ENCODE measurements around the gene GRK6.

The GRK6 gene

DNA sequence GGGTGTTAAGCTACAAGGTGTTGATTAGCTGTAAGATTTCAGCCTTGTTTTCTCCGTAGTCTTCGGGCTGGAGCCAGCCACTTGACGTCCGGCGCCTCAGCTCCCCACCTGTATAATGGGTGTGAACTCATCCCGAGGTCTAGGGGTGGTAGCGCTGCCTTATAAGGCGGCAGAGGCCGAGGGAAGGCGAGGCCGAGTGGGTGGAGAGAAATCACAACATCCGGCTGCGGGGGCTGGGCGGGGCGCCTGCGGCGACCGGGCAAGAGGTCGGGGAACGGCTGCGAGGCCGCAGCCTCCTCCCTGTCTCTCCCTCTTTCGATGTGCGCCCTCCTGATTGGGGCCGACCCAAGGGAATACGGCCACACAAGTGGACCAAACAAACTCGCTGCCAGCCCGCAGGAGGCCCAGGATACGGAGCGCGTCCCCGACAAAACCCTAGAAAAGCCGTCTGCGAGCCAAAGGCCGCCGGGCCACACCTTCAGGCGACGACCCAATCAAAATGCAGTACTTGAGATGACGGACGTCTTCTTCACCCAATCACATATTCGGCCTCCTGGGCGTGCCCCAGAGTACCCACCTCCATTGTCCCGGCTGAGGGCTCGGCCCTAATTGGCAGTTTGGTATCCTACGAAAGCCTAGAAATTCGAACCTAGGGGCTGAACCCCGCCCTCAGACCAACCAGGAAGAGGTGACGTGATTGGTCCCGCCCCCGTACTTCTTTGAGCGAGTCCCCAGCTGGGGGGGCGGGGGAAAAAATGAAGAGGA lies 493 bp upstream of the GRK6 start:
- DNase-seq (ENCODE audit: low read depth in 3 of 3): peak; percentile 99 to 100 (median 100)

DNA sequence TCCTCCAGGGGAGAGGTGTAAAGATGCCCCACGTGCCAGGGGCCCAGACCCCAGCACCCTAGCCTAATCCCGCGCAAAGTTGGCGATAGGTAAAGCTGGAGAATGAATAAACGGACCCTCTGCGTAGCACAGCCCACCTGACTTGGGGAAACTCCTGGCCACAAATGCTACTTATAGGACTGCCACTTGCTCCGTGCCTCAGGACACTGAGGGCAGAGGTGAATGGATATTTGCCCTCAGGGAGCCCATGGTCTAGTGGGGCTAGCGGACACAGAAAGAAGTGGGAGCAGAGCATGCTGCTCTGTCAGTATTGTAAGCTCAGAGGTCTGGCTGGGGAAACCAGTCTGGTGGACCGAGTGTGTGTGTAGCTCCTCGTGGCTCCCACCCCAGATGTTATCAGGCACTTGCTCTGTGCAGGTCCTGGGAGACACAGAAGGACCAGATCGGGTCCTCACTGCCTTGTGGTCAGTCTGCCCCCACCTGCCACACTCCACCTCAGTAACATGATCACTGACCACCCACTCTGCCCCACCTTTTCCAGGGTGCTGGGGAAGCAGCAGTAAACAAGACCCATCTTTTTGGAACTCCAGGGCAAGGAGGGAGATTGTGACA lies 841 bp downstream of the GRK6 start:
- no peak for DNase-seq (ENCODE audit: low read depth in 3 of 3)

DNA sequence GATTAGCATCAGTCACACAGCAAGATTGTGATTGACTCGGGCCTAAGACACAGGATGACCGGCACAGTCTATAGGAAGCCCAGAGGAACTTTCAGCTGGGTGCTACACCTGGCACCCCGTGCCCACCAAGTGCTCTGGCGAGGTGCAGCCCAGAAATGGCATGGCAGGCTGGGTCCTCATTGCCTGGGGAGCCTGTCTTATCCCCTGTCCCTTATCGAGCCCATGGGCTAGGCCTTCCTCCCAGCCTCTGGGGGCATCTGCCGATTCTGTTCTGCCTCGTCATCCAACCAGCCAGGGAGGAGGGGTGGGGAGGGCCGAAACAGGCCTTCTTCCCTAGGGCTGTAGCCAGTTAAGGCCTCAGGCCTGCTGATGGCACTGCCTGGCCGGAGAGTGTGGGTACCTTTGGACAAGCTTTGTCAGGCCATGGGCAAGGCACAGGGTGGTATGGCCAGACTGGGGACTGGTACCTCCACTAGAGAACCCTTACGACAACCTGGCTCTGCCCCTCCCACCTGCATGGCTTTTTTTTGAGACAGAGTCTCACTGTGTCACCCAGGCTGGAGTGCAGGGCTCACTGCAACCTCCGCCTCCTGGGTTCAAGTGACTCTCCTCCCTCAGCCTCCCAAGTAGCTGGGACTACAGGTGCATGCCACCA lies 1.6 kb downstream of the GRK6 start:
- DNase-seq (ENCODE audit: low read depth in 3 of 3): no peak

DNA sequence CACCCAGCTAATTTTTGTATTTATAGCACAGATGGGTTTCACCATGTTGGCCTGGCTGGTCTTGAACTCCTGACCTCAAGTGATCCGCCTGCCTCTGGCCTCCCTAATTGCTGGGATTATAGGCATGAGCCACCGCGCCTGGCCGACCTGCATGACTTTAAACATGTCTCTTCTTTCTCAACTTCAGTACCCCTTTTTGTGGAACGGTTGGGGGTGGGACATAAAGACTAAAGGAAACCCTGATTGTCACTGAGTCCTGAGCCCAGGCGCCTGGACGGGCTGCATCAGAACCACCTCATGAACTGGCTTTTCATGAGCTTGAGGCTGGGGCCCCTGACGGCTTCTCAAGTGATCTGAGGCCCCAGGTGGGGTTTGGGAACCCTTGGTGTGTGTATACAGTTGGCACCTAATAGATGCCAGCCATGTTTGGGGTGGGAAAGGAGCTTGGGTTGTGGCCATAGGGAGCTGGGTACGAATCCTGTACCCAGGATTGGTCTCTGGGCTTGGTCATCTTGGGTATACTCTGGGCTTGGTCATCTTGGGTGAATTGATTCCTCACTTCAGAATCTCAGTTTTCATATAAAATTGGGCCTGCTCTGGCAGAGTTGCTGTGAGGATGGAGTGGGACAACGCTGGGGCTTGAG lies 2.2 kb downstream of the GRK6 start:
- DNase-seq (ENCODE audit: low read depth in 3 of 3): no peak

DNA sequence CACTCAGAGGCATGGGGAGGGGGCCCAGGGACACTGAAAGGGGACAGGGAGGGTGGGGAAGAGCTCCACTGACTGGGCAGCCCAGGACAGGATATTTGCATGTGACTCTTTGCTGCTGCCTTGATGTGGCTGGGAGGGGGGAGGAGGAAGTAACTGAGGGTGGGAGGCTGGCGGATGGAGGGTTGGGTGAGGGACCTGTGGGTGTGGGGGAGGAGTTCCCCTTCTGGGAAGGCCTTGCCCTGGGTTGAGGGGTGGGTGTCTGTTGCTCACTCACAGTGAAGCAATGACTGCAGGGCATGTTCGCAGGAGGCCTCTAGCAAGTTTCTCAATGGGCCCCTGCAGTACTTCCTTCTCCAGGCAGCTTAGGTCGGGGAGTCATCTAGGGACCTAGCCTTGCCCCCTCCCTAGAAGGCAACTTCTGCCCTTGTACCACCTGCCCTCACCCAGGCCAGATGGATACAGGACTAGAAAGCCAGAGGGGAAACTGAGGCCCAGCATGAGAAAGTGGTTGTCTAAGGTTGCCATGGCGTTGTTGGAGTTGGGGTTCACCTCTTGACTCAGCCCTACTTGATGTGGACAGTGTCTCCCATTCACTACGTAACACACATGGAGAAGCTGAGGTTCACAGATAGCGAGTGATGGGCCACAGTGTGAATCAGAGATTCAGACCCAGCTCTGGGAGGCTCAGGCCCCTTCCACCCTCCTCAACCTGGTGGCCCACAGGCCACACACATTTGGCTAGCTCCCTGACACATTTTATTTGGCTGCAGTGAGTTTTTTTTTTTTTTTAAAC lies 3.0 kb downstream of the GRK6 start:
- peak; percentile 72 to 91 (median 73) for DNase-seq (ENCODE audit: low read depth in 3 of 3)

DNA sequence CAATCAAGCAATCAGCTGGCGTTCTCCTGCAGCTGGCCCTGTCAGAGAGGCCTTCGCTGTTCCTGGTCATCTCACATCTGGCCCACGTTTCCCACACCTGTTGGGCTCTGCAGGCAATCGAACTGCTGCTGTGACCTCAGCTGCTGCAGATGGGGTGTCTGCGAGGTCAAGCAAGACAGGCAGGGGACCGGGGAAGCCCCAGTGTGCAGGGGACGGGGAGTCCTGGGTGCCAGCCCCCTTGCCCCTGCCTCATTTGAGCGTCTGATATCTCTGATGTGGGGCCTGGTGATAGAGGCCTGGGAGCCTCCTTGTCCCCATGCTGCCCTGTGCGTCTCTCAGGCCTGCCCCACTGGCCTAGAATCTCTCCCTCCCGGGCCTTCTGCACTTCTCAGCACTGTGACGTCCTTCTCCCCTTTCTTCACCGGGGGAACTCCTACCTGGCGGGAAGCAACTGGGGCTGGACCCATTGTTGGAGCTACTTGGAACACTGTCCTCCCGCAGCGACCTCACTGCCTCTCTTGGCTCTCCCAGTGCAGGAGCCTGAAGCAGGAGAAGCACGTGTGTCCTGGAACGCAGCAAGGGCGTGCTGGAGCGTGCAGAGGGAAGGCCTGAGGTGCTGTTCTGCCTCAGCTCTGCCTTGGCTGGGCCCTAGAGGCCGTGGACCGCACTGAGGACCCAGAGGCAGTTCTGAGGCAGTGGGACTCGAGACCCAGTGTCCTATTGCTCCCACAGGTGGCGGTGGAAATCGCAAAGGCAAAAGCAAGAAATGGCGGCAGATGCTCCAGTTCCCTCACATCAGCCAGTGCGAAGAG lies 3.9 kb downstream of the GRK6 start:
- DNase-seq (ENCODE audit: low read depth in 3 of 3): no peak

DNA sequence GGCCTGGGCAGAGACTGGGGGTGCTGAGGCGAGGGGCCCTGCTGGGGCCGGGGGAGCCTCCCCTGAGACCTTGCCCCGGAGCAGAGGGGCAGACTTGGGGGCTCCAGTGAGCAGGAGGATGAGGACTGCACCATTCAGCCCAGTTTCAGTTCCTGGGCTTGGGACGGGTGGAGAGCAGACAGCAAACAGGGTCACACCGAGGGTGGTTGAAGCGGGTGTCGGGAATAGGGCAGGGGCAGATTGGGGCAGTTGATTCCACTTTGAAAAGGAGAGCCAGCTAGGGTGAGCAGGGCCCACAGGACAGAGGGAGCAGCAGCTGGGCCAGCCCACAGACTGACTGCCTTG lies 4.5 kb downstream of the GRK6 start:
- DNase-seq (ENCODE audit: low read depth in 3 of 3): no peak

DNA sequence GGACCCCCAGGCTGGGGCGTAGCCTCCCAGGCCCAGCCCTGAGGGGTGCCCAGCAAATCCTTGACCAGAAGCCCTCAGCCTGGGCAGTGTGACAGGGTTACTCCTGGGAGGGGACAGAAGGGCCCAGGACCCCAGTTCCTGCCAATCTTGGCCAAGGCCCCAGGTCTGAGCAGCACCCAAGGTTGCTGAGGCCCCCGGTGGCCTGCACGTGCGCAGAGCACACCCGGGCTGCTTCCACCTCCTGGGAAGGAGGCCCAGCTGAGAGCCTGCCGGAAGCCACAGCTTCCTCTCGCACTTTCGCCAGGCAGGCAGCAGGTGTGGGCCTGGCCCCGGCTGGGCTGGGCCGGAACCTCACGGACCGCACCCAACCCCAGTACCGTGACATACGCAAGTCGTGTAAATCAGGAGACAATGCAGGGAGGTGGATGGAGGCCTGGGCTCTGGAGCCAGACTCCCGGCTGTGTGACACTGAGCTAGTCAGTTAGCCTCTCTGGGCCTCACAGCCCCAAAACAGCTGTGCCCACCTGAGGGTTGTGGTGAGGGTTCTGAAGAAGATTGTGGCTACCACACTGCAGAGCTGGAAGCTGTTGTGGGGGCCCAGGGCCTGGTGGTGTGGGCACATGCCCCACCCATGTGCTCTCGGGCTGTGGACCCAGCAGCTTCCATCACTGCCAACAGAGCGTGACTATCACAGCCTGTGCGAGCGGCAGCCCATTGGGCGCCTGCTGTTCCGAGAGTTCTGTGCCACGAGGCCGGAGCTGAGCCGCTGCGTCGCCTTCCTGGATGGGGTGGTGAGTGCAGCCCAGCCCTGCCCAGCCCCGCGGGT lies 5.1 kb downstream of the GRK6 start:
- DNase-seq (ENCODE audit: low read depth in 3 of 3): peak in 2 of 3 experiments; percentile 56 to 78

DNA sequence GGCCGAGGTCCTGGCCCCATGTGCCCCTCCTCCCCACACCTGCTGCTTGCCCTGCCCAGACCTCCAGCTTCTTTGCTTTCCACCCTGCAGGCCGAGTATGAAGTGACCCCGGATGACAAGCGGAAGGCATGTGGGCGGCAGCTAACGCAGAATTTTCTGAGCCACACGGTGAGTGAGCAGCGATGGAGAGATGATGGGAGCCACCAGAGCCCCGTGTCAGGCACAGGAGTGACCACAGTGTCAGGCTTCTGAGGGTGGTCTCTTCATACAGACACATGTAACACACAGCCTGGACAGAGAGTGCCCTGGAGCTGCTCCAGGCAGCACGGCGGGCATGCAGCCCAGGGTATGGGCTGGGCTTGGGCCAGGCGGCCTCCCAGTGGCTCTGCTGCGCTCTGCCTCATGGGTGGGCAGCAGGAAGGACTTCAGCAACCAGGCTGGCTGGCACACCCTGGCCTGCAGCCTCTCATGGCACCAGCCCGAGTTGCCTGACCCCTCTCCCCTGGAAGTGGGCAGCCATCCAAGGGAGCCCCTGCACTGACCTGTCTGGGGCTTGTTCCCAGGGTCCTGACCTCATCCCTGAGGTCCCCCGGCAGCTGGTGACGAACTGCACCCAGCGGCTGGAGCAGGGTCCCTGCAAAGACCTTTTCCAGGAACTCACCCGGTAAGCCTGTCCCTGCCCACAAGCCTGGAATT lies 5.8 kb downstream of the GRK6 start:
- DNase-seq (ENCODE audit: low read depth in 3 of 3): peak in 1 of 3 experiments; percentile 67

DNA sequence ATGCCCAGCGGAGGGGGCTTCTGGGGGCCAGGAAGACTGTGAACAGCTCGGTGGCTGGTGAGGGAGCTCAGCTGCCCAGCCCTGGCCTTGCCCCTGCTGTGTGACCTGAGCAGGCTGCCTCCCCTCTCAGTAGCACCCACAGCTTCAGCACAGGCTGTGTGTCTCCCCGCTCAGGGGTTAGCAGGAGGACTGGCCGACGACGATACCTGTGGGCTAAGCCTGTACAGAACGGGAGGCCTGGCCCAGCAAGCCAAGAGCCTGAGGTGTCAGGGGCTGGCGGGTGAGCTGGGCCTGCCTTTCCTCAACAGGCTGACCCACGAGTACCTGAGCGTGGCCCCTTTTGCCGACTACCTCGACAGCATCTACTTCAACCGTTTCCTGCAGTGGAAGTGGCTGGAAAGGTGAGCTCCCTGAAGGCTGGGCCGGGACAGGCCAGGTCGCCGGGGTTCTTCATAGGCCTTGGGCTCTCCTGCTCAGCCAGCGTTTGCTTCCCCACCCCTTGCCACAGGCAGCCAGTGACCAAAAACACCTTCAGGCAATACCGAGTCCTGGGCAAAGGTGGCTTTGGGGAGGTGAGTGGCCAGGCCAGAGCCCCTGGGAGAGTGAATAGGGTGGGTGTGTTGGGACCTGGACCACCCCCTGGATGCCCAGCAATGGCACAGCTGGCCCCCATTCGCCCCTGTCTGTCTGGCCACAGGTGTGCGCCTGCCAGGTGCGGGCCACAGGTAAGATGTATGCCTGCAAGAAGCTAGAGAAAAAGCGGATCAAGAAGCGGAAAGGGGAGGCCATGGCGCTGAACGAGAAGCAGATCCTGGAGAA lies 6.6 kb downstream of the GRK6 start:
- DNase-seq (ENCODE audit: low read depth in 3 of 3): no peak

DNA sequence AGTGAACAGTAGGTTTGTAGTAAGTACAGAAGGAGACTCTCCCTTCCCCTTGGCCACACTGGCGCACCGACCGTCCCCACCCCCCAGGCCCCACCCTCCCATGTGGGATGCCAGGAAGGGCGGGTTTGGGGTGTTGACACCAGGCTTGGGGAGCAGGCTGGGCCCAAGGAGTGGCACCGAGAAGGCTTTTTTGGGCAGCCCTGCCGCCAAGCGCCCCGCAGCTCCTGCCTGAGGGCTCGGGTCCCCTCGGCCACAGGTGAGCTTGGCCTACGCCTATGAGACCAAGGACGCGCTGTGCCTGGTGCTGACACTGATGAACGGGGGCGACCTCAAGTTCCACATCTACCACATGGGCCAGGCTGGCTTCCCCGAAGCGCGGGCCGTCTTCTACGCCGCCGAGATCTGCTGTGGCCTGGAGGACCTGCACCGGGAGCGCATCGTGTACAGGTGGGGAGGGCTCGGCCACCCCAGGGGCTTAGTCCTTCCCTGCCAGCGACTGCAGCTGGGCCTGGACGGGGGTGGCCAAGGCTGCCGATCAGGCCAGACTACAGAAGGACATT lies 7.3 kb downstream of the GRK6 start:
- no peak for DNase-seq (ENCODE audit: low read depth in 3 of 3)

DNA sequence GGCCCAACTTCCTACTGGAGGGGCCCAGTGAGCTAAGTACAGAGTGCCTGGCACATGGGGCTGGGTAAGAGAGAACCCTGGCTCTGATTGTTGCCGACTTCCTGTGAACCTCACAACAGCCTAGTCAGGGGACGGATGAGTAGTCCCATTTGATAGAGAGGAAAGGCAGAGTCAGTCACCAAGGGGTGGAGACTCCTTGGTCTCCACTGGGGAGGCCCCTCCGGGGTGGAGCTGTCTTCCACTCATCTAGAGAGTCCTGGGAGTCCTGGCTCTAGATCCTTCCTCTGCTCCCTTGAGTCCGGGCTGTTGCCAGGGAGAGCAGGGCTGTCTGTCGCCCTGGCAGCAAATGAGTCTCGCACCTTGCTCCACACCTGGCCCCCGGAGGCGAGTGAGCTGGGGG lies 8.0 kb downstream of the GRK6 start:
- DNase-seq (ENCODE audit: low read depth in 3 of 3): peak in 1 of 3 experiments; percentile 71

DNA sequence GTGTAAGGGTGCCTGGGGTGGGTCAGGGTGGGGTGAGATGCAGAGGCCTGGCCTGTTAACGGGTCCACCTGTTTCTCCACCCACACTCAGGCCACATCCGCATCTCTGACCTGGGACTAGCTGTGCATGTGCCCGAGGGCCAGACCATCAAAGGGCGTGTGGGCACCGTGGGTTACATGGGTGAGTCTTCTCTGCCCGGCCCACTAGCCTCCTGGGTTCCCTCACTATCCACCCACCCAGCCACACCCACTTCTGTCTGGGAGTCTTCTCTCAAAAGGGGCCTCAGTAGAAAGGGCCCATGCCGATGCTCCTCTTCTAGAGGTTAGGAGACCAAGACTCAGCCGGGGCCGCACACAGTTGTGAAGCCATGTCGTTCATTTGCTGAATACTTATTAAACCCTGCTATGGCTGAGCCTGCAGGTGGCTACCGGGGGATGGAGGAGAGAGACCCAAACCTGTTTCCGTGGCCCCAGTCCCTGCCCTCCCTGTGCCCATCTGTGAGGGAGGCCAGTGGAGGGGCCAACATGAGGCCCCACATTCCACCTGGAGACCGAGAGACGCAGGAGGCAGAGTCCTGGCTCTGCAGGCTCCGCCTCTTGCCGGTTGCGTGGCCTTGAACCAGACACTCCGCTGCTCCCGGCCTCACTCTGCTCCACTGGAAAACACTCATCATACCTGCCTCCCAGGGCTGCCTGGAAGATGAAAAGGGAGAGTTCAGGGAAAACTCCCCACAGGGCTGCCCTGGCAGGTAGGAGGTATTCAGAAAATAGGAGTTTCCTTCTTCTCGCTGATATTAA lies 8.7 kb downstream of the GRK6 start:
- no peak for DNase-seq (ENCODE audit: low read depth in 3 of 3)

DNA sequence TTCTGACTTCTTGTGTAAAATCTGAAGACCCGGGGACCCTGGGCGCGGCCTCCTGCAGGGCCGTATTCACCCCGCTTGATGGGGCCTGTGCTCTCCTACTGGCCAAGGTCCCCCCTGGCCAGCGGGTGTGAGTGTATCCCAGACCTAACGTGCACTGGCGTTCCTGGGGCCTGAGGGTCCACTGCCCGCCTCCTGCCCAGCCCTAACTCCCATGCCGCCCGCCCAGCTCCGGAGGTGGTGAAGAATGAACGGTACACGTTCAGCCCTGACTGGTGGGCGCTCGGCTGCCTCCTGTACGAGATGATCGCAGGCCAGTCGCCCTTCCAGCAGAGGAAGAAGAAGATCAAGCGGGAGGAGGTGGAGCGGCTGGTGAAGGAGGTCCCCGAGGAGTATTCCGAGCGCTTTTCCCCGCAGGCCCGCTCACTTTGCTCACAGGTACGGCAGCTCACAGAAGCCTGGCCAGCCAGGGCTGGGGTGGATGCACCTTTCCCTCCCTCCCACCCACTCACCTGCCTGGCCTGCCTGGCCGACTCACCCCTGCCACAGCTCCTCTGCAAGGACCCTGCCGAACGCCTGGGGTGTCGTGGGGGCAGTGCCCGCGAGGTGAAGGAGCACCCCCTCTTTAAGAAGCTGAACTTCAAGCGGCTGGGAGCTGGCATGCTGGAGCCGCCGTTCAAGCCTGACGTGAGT lies 9.5 kb downstream of the GRK6 start:
- no peak for DNase-seq (ENCODE audit: low read depth in 3 of 3)

DNA sequence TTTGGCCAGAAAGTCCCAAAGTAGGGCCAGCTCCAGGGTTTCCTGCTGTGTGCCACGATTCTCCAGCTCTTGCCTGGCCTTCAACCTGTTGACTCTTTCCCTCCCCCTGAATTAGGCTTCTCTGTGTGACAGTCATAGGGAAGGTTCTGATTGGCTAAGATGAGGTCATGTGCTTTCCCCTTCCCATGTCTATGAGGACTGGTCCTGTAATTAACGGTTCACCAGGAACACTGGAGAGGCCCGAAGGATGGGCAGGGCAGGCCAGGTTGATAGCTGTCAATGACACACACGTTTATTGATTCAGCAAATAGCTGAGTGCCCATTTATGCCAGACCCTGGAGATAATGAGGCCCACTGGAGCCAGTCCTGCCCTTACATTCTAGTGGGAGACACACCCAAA lies 11.1 kb downstream of the GRK6 start:
- no peak for DNase-seq (ENCODE audit: low read depth in 3 of 3)

DNA sequence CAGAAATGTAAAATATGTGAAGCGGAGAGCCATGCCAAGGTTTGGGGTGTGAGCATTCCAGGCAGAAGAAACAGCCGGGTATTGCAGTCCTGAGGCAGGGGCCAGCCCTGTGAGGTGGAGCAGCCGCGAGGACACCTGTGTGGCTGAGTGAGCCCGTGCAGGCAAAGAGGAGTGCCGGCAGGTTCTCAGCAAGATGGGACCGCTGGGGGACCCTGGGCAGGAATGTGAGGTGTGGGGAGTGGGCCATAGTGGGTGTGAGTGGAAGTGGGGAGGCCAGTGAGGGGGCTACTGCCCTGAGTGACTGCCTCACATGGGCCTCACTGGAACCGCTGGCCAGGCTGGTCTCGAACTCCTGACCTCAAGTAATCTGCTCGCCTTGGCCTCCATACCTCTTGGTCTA lies 12.0 kb downstream of the GRK6 start:
- DNase-seq (ENCODE audit: low read depth in 3 of 3): no peak

DNA sequence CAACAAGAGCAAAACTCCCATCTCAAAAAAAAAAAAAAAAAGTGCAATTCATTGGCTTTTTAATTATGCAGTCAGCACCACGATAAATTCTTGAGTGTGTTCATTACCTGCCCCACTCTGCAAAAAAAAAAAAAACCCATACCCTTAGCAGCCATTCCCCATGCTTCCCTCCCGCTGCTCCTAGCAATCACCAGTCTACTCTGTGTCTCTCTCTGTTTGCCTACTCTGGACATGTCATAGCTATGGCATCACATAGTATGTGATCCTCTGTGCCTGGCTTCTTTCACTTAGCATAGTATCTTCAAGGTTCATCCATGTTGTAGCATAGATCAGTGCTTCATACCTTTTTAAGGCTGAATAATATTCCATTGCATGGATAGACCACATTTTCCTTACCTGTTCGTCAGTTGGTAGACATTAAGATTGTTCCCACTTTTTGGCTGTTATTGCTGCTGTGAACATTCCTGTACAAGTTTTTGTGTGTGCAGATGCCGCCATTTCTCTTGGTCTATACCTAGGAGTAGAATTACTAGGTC lies 13.1 kb downstream of the GRK6 start:
- no peak for DNase-seq (ENCODE audit: low read depth in 3 of 3)
